GM21529 (cell line): Measurements from ENCODE around the gene LRRC8C.

Experiments
- ATAC-seq: cut with Tn5 transposase; IDR thresholded peaks from one replicate; pipeline ENCODE4 v1.9.1; 2021; ENCODE audit not compliant: unreplicated experiment

LRRC8C gene

DNA sequence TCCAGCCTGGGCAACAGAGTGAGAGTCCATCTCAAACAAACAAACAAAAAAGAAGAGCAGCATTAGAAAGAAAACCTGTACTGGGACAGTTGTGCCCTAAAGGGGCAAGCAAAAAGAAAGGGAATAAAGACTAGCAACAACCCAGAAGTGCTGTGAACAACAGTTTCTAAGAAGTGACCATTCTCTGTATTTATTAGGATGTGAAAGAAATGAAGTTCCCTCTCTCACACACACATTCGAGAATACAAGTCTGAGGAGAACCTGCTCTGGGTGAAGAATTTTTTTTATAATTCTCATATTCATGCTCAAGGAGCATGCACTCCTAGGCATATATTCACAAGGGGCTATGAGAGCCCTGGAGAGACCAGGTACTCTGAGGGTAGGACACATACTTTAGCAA lies 128.4 kb downstream of the LRRC8C start:
- ATAC-seq = no peak

DNA sequence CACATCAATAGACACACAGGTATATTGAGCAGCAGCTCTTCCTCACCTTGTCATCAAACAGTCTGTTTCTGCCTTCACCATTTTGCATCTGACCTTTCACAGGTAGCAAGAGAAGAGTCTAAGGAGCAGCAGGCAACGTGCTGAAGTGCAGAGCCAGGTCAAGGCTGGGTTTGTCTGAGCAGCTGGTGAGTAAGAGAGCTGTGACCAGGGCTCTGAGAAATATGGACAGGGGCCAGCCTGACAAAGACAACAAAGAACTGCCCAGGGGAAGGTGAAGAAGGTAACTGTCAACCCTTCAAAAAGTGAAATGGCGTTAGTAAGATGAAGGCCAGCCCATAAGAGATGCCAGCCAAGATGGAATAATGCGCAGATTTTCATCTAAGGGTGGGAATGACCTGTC lies 129.0 kb downstream of the LRRC8C start:
- no peak for ATAC-seq

DNA sequence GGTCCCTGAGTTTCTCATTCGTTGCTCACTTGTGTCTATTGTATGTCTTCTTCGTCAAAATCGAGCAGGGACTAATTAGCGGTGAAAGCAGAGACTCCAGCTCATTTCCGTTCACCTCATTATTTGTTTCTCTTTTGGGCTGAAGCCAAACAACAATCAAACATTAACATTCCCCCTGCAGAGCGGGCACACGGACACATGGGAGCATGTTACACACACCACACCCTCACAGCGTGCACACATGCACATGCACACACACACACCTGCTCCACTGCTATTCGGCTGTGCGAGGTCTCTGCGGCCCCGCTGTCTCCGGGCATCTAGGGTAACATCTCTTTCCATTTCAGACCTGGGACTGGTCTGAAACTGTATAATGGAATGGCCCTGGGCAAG lies 129.5 kb downstream of the LRRC8C start:
- no peak for ATAC-seq

DNA sequence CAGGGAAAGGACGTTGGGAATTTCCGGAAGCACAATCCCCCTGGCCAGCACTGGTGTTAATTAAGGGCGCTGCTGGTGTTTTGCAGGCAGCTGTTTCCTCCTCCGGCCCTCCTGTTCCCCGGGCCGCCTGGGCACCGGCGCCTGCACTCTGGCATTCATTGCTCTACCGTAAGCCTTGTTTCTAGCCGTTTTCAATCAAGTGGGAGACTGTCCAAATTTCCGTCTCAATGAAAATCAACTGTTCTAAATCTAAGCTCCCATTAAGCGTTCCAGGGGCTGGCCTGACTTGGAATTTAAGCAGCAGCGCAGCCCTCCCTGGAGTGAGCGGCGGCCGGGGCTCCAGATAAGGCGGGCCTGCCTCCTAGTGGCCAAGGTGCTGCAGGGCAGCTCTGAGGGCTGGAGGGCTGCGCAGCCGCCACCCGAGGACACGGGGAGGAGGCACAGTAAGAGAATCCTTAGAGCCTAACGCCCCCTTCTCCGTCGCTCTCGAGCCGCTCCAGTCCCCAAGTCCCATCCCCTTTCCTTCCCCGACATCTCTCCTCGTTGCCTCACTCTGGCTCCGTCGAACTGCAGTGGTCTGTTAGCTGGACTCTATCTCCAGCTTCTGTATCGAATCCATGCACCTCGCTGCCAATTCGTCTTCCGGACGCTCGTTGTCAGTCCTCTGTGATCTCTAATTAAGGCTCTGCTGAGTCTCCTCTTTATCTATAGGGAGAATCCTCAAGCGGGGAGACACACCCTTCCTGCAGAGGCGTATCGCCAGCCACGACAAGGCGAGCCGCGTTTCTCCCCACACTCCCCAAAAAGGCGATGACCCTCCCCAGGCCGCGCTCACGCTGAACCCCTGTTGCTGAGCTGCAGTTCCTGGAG lies 130.1 kb downstream of the LRRC8C start:
- ATAC-seq = peak; percentile 99

DNA sequence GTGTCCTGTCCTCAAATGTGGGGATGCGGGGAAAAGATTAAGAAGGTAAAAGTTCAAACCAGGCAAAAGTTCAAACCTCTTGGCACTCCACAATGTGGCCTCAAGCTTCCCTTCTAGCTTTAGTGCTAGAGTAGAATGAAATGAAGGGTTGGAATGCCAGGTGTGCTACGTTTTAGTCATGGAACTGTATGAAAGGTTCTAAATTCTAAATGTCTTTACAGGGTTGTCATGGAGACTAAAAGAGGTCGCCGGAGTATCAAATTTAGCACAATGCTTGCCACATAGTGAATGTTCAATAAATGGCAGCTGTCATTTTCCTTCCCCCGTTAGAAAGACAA lies 130.7 kb downstream of the LRRC8C start:
- ATAC-seq = no peak

DNA sequence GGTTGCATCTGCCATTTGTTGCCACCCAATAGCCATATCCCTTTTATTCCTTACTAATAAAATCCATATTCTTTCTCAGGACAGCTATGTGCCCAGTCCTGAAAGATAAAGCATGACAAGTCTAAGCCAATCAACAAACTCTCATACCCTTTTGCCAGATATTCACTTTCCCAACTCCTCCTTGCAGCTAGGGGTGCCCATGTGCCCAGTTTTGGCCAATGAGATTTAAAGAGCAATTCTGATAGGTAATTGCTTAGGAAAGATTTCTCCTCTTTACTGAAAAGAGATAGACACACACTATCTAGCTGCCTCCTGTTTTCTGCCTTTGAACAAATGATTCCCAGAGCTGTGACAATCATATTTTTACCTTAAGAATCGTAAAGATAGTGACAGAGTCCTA lies 132.9 kb downstream of the LRRC8C start:
- ATAC-seq = no peak

DNA sequence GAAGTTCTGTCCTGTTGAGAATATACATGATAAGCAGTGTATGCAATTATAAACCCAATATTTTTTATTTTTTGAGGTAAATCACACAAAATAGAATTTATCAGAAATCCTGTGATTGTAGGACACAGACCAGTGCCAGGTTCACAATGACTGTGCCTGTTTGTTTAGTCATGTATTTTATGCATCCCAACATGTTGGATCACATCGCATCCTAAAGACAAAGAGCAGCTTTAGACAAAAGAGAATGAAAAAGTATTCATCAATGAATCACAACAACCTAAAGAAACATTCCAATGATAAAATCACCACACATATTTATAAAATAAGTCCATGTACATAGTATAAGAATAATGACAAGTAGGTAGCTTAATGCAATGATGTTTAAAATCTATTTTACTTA lies 134.7 kb downstream of the LRRC8C start:
- no peak for ATAC-seq
